GM10248 (cell line): ENCODE measurements around the gene NUDT8.

Experiments used
- CTCF ChIA-PET: fragments of 300-600 bp; sonication (Branson Sonifier 250); formaldehyde crosslinking; extraction: SDS; loops from one replicate; lab custom pipeline; 2021; ENCODE audit warnings: antibody characterized with exemption; lab: Yijun Ruan, JAX
- POLR2A ChIA-PET: fragments of 350-650 bp; sonication (Branson Sonifier 250); formaldehyde crosslinking; extraction: SDS; loops from one replicate; lab custom pipeline; 2020; ENCODE audit warnings: antibody characterized with exemption; lab: Yijun Ruan, JAX
- DNase-seq: peaks from one replicate; pipeline ENCODE4 v3.0.0; 2012; ENCODE audit errors: extremely low spot score
- TF ChIP-seq, protein P1 (sequence below): IDR thresholded peaks from 2 replicates; pipeline ENCODE4 v1.5.1; 2012; ENCODE audit warnings: mild to moderate bottlenecking, low read depth; ENCODE audit errors: extremely low read depth, missing control alignments, control extremely low read depth

NUDT8 gene

DNA sequence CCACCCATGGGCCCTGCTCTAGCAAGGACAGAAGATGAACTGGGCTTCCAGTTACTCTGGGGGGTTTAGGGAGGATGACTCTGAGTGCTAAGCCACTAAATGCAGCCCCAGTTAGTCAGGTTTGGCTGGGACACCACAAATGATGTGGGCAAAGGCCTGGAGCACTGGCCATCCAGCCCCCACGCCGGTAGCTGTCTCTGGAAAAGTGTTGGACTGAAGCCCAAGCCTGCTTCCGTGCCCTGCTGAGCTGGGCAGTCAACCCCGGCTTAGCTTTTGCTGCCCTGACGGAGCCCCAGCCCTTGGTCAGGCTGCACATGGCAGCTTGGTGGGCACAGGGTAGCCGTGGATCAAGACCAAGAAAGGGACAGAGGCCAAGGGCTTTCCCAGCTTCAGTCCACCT lies 51.8 kb downstream of the NUDT8 start:
- POLR2A ChIA-PET, result no interaction called here
- CTCF ChIA-PET, result interaction anchor here (1.2 to 4.3 kb wide), 8 partner anchors 9 to 81 kb away, joined by 3 to 16 read pairs (median 6); partner anchors contain the start of gene NUDT8
- TF ChIP-seq, protein P1, sequence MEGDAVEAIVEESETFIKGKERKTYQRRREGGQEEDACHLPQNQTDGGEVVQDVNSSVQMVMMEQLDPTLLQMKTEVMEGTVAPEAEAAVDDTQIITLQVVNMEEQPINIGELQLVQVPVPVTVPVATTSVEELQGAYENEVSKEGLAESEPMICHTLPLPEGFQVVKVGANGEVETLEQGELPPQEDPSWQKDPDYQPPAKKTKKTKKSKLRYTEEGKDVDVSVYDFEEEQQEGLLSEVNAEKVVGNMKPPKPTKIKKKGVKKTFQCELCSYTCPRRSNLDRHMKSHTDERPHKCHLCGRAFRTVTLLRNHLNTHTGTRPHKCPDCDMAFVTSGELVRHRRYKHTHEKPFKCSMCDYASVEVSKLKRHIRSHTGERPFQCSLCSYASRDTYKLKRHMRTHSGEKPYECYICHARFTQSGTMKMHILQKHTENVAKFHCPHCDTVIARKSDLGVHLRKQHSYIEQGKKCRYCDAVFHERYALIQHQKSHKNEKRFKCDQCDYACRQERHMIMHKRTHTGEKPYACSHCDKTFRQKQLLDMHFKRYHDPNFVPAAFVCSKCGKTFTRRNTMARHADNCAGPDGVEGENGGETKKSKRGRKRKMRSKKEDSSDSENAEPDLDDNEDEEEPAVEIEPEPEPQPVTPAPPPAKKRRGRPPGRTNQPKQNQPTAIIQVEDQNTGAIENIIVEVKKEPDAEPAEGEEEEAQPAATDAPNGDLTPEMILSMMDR, result no peak

More for the DNA sequence above, 51.8 kb downstream of the NUDT8 start:
- DNase-seq, result no peak
